Stimulated activated CD8-positive, alpha-beta memory T cell treated with anti-CD3 and anti-CD28 coated beads, Interleukin-4, amount 100 ng/mL, for 4 hours (primary cell): ENCODE measurements around the gene SLC35F5.
"Not testable (repeated sequence)": the region's sequence is repeated elsewhere in the genome, so short reads cannot be mapped to it uniquely, and the experiment has no call there.

Experiments used
- DNase-seq, 2 donors: peaks; one replicate each; pipeline ENCODE4 v3.0.0-alpha.2; 2020; ENCODE audit warnings: low read depth in 2 of 2, low spot score in 1 of 2

The SLC35F5 gene

DNA sequence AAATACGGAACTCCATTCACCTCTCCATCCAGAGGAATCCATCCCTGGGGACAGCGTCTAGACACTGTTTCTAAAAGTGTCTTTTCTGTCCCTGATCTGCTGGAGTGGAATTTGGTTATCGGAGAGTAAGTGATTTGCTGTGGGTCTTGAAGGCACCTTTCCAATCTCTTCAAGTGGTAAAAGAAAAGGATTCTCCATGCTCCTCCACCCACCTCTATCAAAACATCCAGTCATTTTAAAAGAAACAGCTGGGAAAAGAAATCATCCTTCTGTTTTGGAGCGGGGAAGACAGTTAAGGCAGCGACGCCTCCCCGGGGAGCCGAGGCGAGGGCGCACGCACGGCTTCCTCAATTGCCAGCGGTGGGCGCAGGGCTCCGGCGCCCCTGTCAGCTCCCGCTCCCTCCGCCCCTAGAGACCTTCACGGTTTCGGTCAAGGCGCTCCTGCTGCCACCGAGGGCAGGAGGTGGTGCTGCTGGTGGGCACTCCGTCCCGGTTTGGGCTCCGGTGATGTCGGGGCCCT, 547 bp downstream of the SLC35F5 start:
- DNase-seq, result peak in 1 of 2 donors; percentile 15

DNA sequence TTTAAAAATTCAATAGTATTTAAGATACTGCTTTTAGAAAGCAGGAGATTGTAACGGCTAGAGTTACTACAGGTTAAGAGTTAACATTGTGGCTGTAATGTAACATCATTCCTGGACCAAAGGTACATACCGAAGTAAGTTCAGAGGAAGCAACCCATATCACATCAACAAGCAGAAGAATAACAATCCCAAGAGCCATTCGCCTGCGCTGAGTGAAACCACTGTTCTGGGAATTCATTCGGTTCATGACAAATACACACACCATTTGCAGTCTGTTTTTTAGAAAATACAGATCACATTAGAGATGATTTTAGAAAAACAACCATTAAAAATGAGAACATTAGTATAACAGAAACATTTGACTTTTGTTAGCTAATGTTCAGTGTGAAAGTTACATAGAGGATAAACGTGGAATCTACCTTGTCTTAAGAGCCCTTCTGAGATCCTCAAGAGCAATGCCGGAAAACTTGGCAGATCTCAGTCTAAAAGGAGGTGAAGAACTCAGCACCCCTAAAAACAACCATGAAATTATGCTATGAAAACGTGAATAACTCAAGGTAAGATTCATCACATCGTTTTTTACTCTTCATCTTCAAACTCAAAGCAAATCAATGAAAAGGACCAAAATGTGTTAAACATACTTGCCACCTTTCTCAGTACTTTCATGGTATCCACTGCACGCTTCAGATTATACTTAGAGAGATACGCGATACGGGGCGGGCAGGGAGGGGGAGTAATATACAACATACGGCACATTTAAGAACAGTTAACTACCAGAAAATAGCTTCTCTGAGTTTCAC, 1.2 kb downstream of the SLC35F5 start:
- no peak for DNase-seq

- no peak for DNase-seq
Measured at GRCh38 chr2:113754160-113754559, 2.3 kb downstream of the SLC35F5 start.

- DNase-seq, result no peak
Measured at GRCh38 chr2:113750385-113750784, 6.1 kb downstream of the SLC35F5 start.

- DNase-seq, result no peak
Measured at GRCh38 chr2:113741091-113741490, 15.4 kb downstream of the SLC35F5 start.

GRCh38 chr2:113739849-113740248, 16.6 kb downstream of the SLC35F5 start:
- no peak for DNase-seq

DNA sequence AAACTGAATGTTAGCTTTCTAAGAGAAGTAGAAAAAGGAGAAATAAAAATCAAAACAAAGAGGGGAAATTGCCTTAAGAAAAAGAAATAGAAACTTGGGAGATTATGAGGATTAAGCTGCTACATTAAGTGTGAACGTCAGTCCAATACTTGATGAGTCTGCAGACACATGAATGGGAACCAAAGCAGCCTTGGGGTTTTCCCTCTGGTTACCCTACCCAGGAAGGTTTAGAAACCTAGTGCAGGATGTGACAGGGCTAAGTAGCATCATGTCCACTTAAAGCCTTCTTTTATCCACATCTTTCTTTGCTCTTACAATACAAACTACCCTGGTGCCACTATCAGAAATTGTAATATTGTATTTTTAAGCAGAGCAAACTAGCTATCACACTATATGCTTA, 22.3 kb downstream of the SLC35F5 start:
- DNase-seq, result no peak

GRCh38 chr2:113724010-113724409, 32.4 kb downstream of the SLC35F5 start:
- DNase-seq, result no peak

DNA sequence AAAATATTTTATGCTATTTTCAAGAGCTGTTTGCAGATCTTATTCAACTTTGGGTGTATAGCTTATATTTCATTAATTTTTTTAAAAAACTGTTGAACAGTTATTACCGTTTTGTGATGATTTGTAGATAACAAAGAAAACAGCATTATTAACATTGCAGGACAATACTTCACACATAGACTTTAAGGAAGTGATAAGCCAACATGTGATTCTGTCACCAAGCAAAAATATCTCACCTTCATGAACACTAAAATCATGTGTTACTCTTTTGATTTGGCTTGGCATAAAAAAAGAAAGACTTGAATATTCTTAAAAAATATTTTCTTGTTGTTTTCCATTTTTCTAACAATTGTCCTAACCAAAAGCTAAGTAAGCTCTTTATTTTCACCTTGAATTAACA, 33.0 kb downstream of the SLC35F5 start:
- no peak for DNase-seq

DNA sequence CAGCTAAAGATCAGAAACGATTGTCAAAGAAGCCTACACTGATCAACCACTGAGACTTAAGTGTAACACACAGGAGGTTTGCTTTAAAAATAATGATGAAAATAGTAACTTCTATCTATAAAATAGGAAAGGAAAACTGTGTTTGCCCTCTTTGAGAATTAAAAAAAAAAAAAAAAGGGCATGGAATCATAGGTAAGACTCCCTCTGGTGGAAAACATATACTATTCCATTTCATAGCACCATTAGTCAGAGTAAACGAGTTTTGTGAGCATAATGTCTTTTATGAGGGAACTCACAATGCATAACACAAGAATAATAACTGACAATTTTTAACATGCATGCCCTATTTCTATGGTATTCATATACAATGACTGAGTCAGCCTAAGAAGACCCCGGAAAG, 36.3 kb downstream of the SLC35F5 start:
- no peak for DNase-seq

DNA sequence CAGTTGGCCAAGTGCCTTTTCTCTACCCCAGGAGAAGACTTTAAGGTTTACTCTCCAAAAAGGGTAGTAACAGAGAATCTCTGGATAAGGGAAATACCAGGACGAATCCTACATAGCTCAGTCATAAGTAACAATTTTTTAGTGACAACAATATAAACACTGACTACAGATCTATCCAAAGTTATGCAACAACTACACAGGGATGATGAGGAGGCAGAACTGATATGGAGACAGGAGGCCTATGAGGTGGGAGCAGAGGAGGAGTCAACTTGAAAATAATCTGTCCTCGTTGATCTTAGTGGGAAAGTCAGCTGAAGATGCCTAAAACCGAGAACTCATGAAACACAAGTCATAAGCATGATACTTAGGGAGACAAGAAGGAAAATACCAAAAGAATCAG, 40.2 kb downstream of the SLC35F5 start:
- DNase-seq, result no peak

GRCh38 chr2:113712941-113713340, 43.5 kb downstream of the SLC35F5 start:
- DNase-seq, result no peak

GRCh38 chr2:113711851-113712250, 44.6 kb downstream of the SLC35F5 start:
- no peak for DNase-seq

- DNase-seq, result no peak
Measured at GRCh38 chr2:113709022-113709421, 47.4 kb downstream of the SLC35F5 start.

GRCh38 chr2:113707106-113707505, 49.3 kb downstream of the SLC35F5 start:
- no peak for DNase-seq

GRCh38 chr2:113705982-113706523, 50.4 kb downstream of the SLC35F5 start:
- no peak for DNase-seq

- DNase-seq, result not testable (repeated sequence)
Measured at GRCh38 chr2:113704300-113704993, 52.0 kb downstream of the SLC35F5 start.

DNA sequence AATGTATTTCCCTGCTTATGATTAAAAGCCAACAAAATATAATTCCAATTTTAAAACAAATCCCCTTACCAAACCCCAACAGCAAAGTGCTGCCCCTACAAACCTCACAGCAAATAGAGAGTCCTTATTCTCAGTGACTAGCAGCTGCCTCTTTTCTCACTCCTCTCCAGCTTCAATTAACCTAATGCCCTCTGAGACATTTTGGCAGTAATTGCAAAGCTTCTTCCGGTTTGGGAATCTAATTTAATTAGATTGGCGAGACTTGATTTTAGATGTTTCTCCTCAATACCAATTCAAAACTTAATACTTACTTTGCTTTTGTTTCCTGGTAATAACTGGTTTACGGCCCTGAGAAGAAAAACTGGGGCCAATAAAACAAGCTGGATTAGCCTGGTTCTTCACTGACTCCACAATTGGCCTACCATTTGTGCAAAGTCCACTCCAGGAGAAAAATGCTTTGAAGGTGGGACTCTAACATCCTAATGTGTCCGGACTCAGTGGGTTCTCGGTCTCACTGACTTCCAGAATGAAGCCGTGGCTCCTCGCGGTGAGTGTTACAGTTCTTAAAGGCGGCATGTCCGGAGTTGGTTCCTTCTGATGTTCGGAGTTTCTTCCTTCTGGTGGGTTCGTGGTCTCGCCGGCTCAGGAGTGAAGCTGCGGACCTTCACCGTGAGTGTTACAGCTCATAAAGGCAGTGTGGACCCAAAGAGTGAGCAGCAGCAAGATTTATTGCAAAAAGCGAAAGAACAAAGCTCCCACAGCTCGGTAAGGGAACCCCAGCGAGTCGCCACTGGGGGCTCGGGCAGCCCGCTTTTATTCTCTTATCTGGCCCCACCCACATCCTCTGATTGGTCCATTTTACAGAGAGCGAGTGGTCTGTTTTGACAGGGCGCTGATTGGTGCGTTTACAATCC, 52.8 kb downstream of the SLC35F5 start:
- no peak for DNase-seq

GRCh38 chr2:113700186-113700841, 56.1 kb downstream of the SLC35F5 start:
- DNase-seq, result peak in 1 of 2 donors; percentile 25

- no peak for DNase-seq
Measured at GRCh38 chr2:113698892-113699447, 57.5 kb downstream of the SLC35F5 start.
